GM23248 (cell line): Measurements from ENCODE around the gene FAT2. TPM values are rescaled to one million over a fixed set of nuclear protein-coding genes. Genes with fewer than 3 reads are reported as not detected.

Experiments used
- DNase-seq: peaks from one replicate; pipeline ENCODE4 v3.0.0-alpha.2; 2015
- H2AFZ ChIP-seq: fragments of 200-600 bp; sonication (generic); 2 replicates; pipeline ENCODE4 v1.6.1; 2016; ENCODE audit warnings: antibody characterized with exemption
- H3F3A ChIP-seq: fragments of 200-600 bp; sonication (generic); 2 replicates; pipeline ENCODE4 v1.6.1; 2016; ENCODE audit warnings: mild to moderate bottlenecking, antibody characterized with exemption, mixed run types; ENCODE audit not compliant: insufficient read depth
- H3K27ac ChIP-seq: fragments of 200-600 bp; sonication (generic); 2 replicates; pipeline ENCODE4 v1.5.1; 2016; ENCODE audit warnings: mild to moderate bottlenecking
- H3K27me3 ChIP-seq: fragments of 200-600 bp; sonication (generic); replicated peaks from 2 replicates; pipeline ENCODE4 v1.6.1; 2016; ENCODE audit warnings: mild to moderate bottlenecking; ENCODE audit not compliant: insufficient read depth
- H3K36me3 ChIP-seq: fragments of 200-600 bp; sonication (generic); 2 replicates; pipeline ENCODE4 v1.6.1; 2016; ENCODE audit warnings: low read depth, mild to moderate bottlenecking
- H3K4me1 ChIP-seq: fragments of 200-600 bp; sonication (generic); 2 replicates; pipeline ENCODE4 v1.6.1; 2016; ENCODE audit warnings: mild to moderate bottlenecking; ENCODE audit not compliant: insufficient read depth
- H3K4me2 ChIP-seq: fragments of 200-600 bp; sonication (generic); one replicate; pipeline ENCODE4 v1.6.1; 2016; ENCODE audit warnings: mild to moderate bottlenecking; ENCODE audit not compliant: unreplicated experiment
- H3K4me3 ChIP-seq: fragments of 200-600 bp; sonication (generic); 2 replicates; pipeline ENCODE4 v1.5.1; 2016; ENCODE audit warnings: mild to moderate bottlenecking
- H3K79me2 ChIP-seq: fragments of 200-600 bp; sonication (generic); 2 replicates; pipeline ENCODE4 v1.6.1; 2016; ENCODE audit warnings: mild to moderate bottlenecking; ENCODE audit not compliant: insufficient read depth
- H3K9ac ChIP-seq: fragments of 200-600 bp; sonication (generic); 2 replicates; pipeline ENCODE4 v1.6.1; 2016; ENCODE audit warnings: mild to moderate bottlenecking
- H3K9me2 ChIP-seq: fragments of 200-600 bp; sonication (generic); 2 replicates; pipeline ENCODE4 v1.6.1; 2016; ENCODE audit warnings: mixed run types, mild to moderate bottlenecking, moderate library complexity; ENCODE audit not compliant: insufficient read depth
- H3K9me3 ChIP-seq: fragments of 200-600 bp; sonication (generic); one replicate; pipeline ENCODE4 v1.6.1; 2017; ENCODE audit warnings: low read depth
- H4K20me1 ChIP-seq: fragments of 200-600 bp; sonication (generic); 2 replicates; pipeline ENCODE4 v1.6.0; 2016; ENCODE audit not compliant: insufficient read depth
- EZH2 ChIP-seq: fragments of 200-600 bp; sonication (generic); IDR thresholded peaks from 2 replicates; pipeline ENCODE4 v1.6.1; 2018; ENCODE audit warnings: antibody characterized with exemption, mild to moderate bottlenecking; ENCODE audit not compliant: insufficient read depth, poor library complexity, severe bottlenecking
- EZH2phosphoT487 ChIP-seq: fragments of 200-600 bp; sonication (generic); IDR thresholded peaks from 2 replicates; pipeline ENCODE4 v1.6.1; 2018; ENCODE audit warnings: antibody characterized with exemption, moderate library complexity, mild to moderate bottlenecking, low read depth; ENCODE audit not compliant: insufficient read depth
- WGBS, 2 experiments: methylation state at CpG; one replicate each; pipeline ENCODE4 v1.1.6; 2015 to 2017; ENCODE audit warnings: low lambda C conversion rate in 2 of 2, low coverage in 1 of 2; ENCODE audit errors: missing lambda C conversion rate in 2 of 2; 5-methylcytosine and 5-hydroxymethylcytosine counted together
- in situ Hi-C: fragments of 300-500 bp; cut with MboI; formaldehyde crosslinking; loops from 2 replicates; pipeline ENCODE4 v1.15.0; 2020
- polyA plus RNA-seq: library from polyadenylated mRNA; unstranded; fragments of >200 nt; fragmentation: Nextera tagmentation; extraction: Ambion mirVana; gene quantifications from 2 replicates; pipeline ENCODE4 v1.2.1, GENCODE V29; 2016
- total RNA-seq: library from RNA; depleted of rRNA; stranded (reverse); fragments of >200 nt; shearing (Covaris generic); gene quantifications from 2 replicates; pipeline ENCODE4 v1.2.3, GENCODE V29; 2014

The FAT2 gene
- total and polyA plus RNA-seq, 2 experiments from 2014 or later: not detected

- no peaks in the 10 kb centered on the region for H3K9me2 ChIP-seq
- H3K4me1 ChIP-seq: no peaks in the 10 kb centered on the region
- H3K36me3 ChIP-seq: no peaks in the 10 kb centered on the region
- TF ChIP-seq EZH2 (no peak), EZH2phosphoT487 (no peak)
- H3K27ac ChIP-seq: no peak overlapping the region
- in situ Hi-C loops: no loop called here
- WGBS, 2 experiments: 36 to 46% methylated on average over 3 of the region's 3 CpGs
- H4K20me1 ChIP-seq: no peaks in the 10 kb centered on the region
- H3K4me3 ChIP-seq: no peak overlapping the region
- H3K9ac ChIP-seq: no peak overlapping the region
- no peak overlapping the region for H3K4me2 ChIP-seq
- no peak for DNase-seq
- H3K27me3 ChIP-seq: peaks cover 10% of the 10 kb centered on the region; the same call in 1 of the 2 replicates
- no peaks in the 10 kb centered on the region for H3K79me2 ChIP-seq
- H3K9me3 ChIP-seq: no peaks in the 10 kb centered on the region
- no peak overlapping the region for H2AFZ ChIP-seq
- H3F3A ChIP-seq: no peaks in the 10 kb centered on the region
Measured at GRCh38 chr5:151617841-151618710, 26.9 kb upstream of the FAT2 start.

GRCh38 chr5:151617383-151617840, 26.3 kb upstream of the FAT2 start:
- WGBS, 2 experiments: 76 to 81% methylated on average over 6 of the region's 6 CpGs
- Histone ChIP-seq H3K9ac (no peak overlapping the region), H3K27me3 (peaks cover 10% of the 10 kb centered on the region; the same call in 1 of the 2 replicates), H3K79me2 (no peaks in the 10 kb centered on the region), H3K9me2 (no peaks in the 10 kb centered on the region), H3K4me2 (no peak overlapping the region), H3K36me3 (no peaks in the 10 kb centered on the region), H3K4me1 (no peaks in the 10 kb centered on the region), H3K4me3 (no peak overlapping the region), H3K9me3 (no peaks in the 10 kb centered on the region), H3F3A (no peaks in the 10 kb centered on the region), H4K20me1 (no peaks in the 10 kb centered on the region), H2AFZ (no peak overlapping the region), H3K27ac (no peak overlapping the region)
- in situ Hi-C loops: no loop called here
- DNase-seq: no peak
- TF ChIP-seq EZH2 (no peak), EZH2phosphoT487 (no peak)

DNA sequence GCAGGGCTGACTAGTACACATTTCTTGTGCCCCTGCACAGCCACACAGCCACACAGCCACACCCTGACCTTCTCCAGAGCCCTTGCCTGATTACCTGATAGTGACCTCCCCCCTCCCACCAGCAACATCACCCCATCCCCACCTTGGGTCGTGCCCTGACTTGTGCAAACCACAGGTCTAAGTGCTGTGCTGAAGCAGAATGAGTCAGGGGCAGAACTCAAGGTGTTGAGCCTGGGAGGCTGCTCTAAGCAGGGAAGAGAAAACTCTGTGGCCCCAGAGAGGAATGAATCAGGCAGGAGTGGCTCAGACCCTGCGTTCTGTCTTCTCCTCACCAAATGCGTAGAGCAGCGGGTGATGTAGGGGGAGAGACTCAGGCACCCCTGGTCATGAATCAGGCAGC, 24.3 kb upstream of the FAT2 start:
- Histone ChIP-seq H3K4me3 (no peak overlapping the region), H4K20me1 (no peaks in the 10 kb centered on the region), H3K27me3 (peaks cover 15% of the 10 kb centered on the region; the same call in 1 of the 2 replicates), H3K4me1 (no peaks in the 10 kb centered on the region), H2AFZ (no peak overlapping the region), H3K36me3 (no peaks in the 10 kb centered on the region), H3K27ac (no peak overlapping the region), H3K9me3 (no peaks in the 10 kb centered on the region), H3K4me2 (no peak overlapping the region), H3F3A (no peaks in the 10 kb centered on the region), H3K9ac (no peak overlapping the region), H3K9me2 (no peaks in the 10 kb centered on the region), H3K79me2 (no peaks in the 10 kb centered on the region)
- 56 to 64% methylated on average over 4 of the region's 4 CpGs for WGBS, 2 experiments
- in situ Hi-C loops: no loop called here
- DNase-seq: no peak
- no peak for TF ChIP-seq EZH2phosphoT487
- no peak for TF ChIP-seq EZH2

GRCh38 chr5:151614565-151614964, 23.4 kb upstream of the FAT2 start:
- Histone ChIP-seq H3K27me3 (peaks cover 23% of the 10 kb centered on the region; the same call in 1 of the 2 replicates), H4K20me1 (no peaks in the 10 kb centered on the region), H3K9me3 (no peaks in the 10 kb centered on the region), H3K4me2 (no peak overlapping the region), H3K9me2 (no peaks in the 10 kb centered on the region), H2AFZ (no peak overlapping the region), H3K27ac (no peak overlapping the region), H3K36me3 (no peaks in the 10 kb centered on the region), H3K9ac (no peak overlapping the region), H3F3A (no peaks in the 10 kb centered on the region), H3K79me2 (no peaks in the 10 kb centered on the region), H3K4me3 (no peak overlapping the region), H3K4me1 (no peaks in the 10 kb centered on the region)
- 42 to 46% methylated on average over 7 of the region's 7 CpGs for WGBS, 2 experiments
- DNase-seq: peak; percentile 23
- in situ Hi-C loops: no loop called here
- TF ChIP-seq EZH2 (no peak), EZH2phosphoT487 (no peak)
